T-cell (primary cell): Measurements from ENCODE around the gene FAM110D. TPM values are rescaled to one million over a fixed set of nuclear protein-coding genes. Genes with fewer than 3 reads are reported as not detected.
A peak's percentile ranks its signal among the peaks of the same experiment; 100 is the strongest.

ENCODE experiments used
- ATAC-seq, 4 experiments: fragments of 200-7000 bp in 3 of 4; fragments of 150-1000 bp in 1 of 4; cut with Tn5 transposase; replicated peaks in 1 of 4; 1 replicate in 3 of 4; 2 replicates in 1 of 4; pipeline ENCODE4 v1.10.0; 2021; ENCODE audit warnings: moderate library complexity in 3 of 4, mild to moderate bottlenecking in 2 of 4, moderate number of reproducible peaks in 1 of 4
- CTCF ChIA-PET, 2 donors: fragments of 300-600 bp; sonication (Branson Sonifier 250); formaldehyde crosslinking; loops; one replicate each; lab custom pipeline; 2022; ENCODE audit warnings: antibody characterized with exemption in 2 of 2; lab: Charles Lee
- POLR2A ChIA-PET, 2 donors: fragments of 300-600 bp; sonication (Branson Sonifier 250); formaldehyde crosslinking; loops; one replicate each; lab custom pipeline; 2022; ENCODE audit warnings: antibody characterized with exemption in 2 of 2; lab: Charles Lee
- DNase-seq, 35 experiments: peaks; one replicate each; pipeline versions ENCODE4 v3.0.0 to v3.0.0-alpha.2; 2013 to 2023
- H3K27ac ChIP-seq: one replicate; pipeline ENCODE4 v1.5.1; 2013; ENCODE audit warnings: low read length
- H3K27me3 ChIP-seq, 2 experiments: replicated peaks in 1 of 2; 1 replicate in 1 of 2; 2 replicates in 1 of 2; pipeline versions ENCODE4 v1.6.1 to v1.7.0; 2013; ENCODE audit warnings: low read length in 1 of 2, mixed read lengths in 1 of 2; ENCODE audit not compliant: control insufficient read depth in 2 of 2, insufficient read depth in 2 of 2; ENCODE audit errors: extremely low read depth in 1 of 2
- H3K36me3 ChIP-seq, 2 donors: 1 replicate in 1 of 2; 2 replicates in 1 of 2; pipeline versions ENCODE4 v1.6.1 to v1.7.0; 2013; ENCODE audit warnings: low read length in 1 of 2; ENCODE audit not compliant: control insufficient read depth in 2 of 2, insufficient read depth in 1 of 2; ENCODE audit errors: extremely low read depth in 1 of 2
- H3K4me1 ChIP-seq, 2 experiments: 1 replicate in 1 of 2; 2 replicates in 1 of 2; pipeline versions ENCODE4 v1.6.1 to v1.7.0; 2013; ENCODE audit warnings: low read length in 2 of 2, mixed read lengths in 1 of 2; ENCODE audit not compliant: insufficient read depth in 2 of 2, control insufficient read depth in 1 of 2; ENCODE audit errors: extremely low read depth in 1 of 2
- H3K4me3 ChIP-seq, 2 donors: 1 replicate in 1 of 2; 2 replicates in 1 of 2; pipeline versions ENCODE4 v1.5.1 to v1.7.0; 2013; ENCODE audit warnings: mild to moderate bottlenecking in 2 of 2, low read length in 1 of 2, moderate library complexity in 1 of 2; ENCODE audit not compliant: control insufficient read depth in 1 of 2; ENCODE audit errors: extremely low read depth in 1 of 2
- H3K9me3 ChIP-seq: 2 replicates; pipeline ENCODE4 v1.7.0; 2013
- H3K27ac Mint-ChIP-seq, 2 donors: one replicate each; pipeline ENCODE4 v1.8.0; 2020 to 2021; ENCODE audit warnings: mild to moderate bottlenecking in 2 of 2, mixed read lengths in 2 of 2
- H3K27me3 Mint-ChIP-seq, 2 donors: one replicate each; pipeline ENCODE4 v1.8.0; 2021 to 2022; ENCODE audit warnings: mixed read lengths in 2 of 2
- H3K36me3 Mint-ChIP-seq: one replicate; pipeline ENCODE4 v1.8.0; 2021; ENCODE audit warnings: mixed read lengths
- H3K4me1 Mint-ChIP-seq, 3 donors: one replicate each; pipeline ENCODE4 v1.8.0; 2020 to 2022; ENCODE audit warnings: mixed read lengths in 3 of 3, mild to moderate bottlenecking in 1 of 3
- H3K4me3 Mint-ChIP-seq, 3 donors: one replicate each; pipeline ENCODE4 v1.8.0; 2020 to 2022; ENCODE audit warnings: mild to moderate bottlenecking in 3 of 3, mixed read lengths in 3 of 3, moderate library complexity in 3 of 3
- H3K9me3 Mint-ChIP-seq, 3 donors: one replicate each; pipeline ENCODE4 v1.8.0; 2020 to 2022; ENCODE audit warnings: mixed read lengths in 3 of 3
- WGBS: methylation state at CpG from one replicate; pipeline ENCODE4 v1.1.5; 2013; ENCODE audit warnings: missing lambda C conversion rate; ENCODE audit not compliant: insufficient coverage; 5-methylcytosine and 5-hydroxymethylcytosine counted together
- total RNA-seq, 35 experiments: library from RNA in 6 of 35; stranded (reverse) in 6 of 35; fragments of 120-200 nt in 1 of 35; gene quantifications; one replicate each; pipeline versions ENCODE4 v1.2.1 to v1.2.4 and lab custom pipeline; 2013 to 2026

The FAM110D gene
- total RNA-seq (under 1 TPM in 1 of 5 donors, not detected in 4; 0.09 TPM), total RNA-seq (lab: John Stamatoyannopoulos, UW) (0 to 0.21 (median 0) reads per million in 29 experiments)
- 0.06 TPM for total RNA-seq (2013)

DNA sequence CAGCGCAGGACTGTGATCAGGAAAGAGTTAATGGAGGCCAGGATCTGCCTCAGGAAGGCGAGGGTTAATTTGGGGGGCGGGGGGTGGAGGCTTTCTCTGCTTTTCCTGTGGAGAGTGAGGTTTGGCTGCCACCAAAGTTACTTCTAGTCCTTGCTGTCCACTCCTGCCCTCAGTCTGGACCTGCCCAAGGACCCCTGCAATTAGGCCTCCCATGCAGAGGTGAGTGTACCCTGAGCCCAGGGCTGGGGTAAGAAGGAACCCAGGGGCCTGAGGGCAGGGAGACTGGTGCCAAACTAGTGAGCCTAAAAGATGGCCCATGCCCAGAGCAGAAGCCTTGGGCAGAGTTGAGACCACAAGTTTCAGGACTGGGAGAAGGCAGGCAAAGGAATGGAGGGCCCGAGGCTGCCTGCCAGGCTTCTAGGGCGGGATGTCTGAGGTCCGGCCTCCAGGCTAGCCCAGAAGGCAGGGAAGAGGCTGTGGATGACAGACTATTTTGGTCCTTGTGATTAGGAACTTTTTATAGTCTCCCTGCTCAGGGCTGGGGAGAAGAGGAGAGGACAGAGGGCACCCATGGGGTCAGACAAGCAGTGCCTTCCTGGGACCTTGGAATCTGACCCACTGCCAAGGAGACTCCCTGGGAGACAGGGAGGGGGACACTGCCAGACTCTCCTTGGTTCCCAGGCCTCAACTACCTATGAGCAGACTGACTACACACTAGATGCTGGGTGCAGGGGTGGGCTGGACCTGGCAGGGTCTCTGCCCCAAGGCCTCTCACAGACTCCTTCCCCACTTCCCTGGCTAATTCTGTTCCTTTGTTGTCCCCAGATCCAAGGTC, at the start of gene FAM110D:
TSS of gene FAM110D (plus strand) at position 172 of the 835 bp plus-strand sequence. CDS start 2,213 bp downstream, outside the sequence.
- no peaks in the 10 kb centered on the region for H3K36me3 Mint-ChIP-seq
- Histone ChIP-seq H3K27ac (no peak within 1 kb of the TSS), H3K36me3 (no peaks in the 10 kb centered on the region), H3K27me3 (peaks cover 4 to 94% of the 10 kb centered on the region in 2 experiments), H3K4me1 (peaks cover 0 to 24% of the 10 kb centered on the region in 2 experiments), H3K4me3 (no peak within 1 kb of the TSS), H3K9me3 (no peaks in the 10 kb centered on the region)
- peaks cover 5 to 14% (median 13%) of the 10 kb centered on the region in 3 donors for H3K4me1 Mint-ChIP-seq
- ChIA-PET CTCF (no interaction called here), POLR2A (no interaction called here)
- H3K9me3 Mint-ChIP-seq: no peaks in the 10 kb centered on the region
- peak within 1 kb of the TSS in 1 of 2 donors; percentile 48 for H3K27ac Mint-ChIP-seq
- peaks cover 18 to 49% of the 10 kb centered on the region in 2 donors for H3K27me3 Mint-ChIP-seq
- ATAC-seq (no peak), DNase-seq (no peak)
- H3K4me3 Mint-ChIP-seq: peak within 1 kb of the TSS in 1 of 3 donors; percentile 42
- WGBS: 74% methylated on average over 6 of the region's 6 CpGs

DNA sequence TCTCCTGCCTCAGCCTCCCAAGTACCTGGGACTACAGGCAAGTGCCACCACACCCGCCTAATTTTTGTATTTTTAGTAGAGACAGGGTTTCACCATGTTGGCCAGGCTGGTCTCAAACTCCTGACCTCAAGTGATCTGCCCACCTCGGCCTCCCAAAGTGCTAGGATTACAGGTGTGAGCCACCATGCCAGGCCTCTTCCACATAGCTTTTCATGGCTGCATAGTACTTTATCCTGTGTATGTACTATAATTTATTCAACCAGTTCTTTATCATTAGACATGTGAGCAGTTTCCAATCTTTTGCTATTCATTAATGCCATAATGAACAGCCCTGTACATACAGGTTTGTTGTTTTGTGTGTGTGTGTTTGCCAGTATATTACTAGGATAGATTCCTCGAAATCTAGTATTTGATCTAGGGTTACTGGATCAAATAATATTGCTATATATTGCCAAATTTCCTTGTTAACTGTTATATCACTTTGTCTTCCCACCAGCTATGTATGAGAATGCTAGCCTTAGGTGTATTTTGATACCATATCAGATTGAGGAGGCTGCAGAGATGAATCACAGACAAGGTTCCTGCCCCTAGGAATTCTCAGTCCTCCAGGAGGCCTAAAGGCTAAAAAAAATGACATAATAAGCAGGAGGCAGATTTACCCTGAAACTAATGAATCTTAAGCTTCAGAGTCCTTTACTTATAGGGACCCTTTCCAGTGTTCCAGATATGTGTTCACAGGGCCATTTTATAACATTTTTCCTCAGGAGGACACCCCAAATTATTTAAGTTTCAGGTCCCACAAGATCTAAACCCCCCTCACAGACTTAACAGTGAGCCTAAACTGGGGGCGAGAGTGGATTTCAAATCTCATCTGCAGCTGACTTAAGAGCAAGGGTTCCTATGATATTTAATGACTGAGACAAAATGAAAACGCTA, 49.4 kb upstream of the FAM110D start:
- no peaks in the 10 kb centered on the region for H3K9me3 ChIP-seq
- Mint-ChIP-seq H3K4me1 (peaks cover 31 to 40% (median 36%) of the 10 kb centered on the region in 3 donors), H3K4me3 (peak overlapping the region; percentile 85 to 95 (median 88)), H3K27me3 (no peaks in the 10 kb centered on the region), H3K36me3 (peaks cover 5% of the 10 kb centered on the region), H3K27ac (peak overlapping the region in 1 of 2 donors; percentile 94), H3K9me3 (no peaks in the 10 kb centered on the region)
- 100% methylated on average over 1 of the region's 5 CpGs for WGBS
- H3K36me3 ChIP-seq: peaks cover 0 to 5% of the 10 kb centered on the region in 2 donors
- ChIA-PET POLR2A (interaction anchor here in 1 of 2 donors (0.6 to 0.7 kb wide), 2 partner anchors 29 to 249 kb away, joined by 3 to 4 read pairs; no protein-coding TSS in a partner anchor), CTCF (interaction anchor here (0.6 to 1.0 kb wide), 4 partner anchors 17 to 322 kb away, joined by 3 to 4 read pairs (median 4); partner anchors contain the start of genes DHDDS (in 1 of the 2) and ZNF593OS (in 1 of the 2))
- no peaks in the 10 kb centered on the region for H3K27me3 ChIP-seq
- DNase-seq (no peak), ATAC-seq (no peak)
- H3K4me1 ChIP-seq: peaks cover 7 to 16% of the 10 kb centered on the region in 2 experiments
- no peak overlapping the region for H3K27ac ChIP-seq
- H3K4me3 ChIP-seq: no peak overlapping the region

DNA sequence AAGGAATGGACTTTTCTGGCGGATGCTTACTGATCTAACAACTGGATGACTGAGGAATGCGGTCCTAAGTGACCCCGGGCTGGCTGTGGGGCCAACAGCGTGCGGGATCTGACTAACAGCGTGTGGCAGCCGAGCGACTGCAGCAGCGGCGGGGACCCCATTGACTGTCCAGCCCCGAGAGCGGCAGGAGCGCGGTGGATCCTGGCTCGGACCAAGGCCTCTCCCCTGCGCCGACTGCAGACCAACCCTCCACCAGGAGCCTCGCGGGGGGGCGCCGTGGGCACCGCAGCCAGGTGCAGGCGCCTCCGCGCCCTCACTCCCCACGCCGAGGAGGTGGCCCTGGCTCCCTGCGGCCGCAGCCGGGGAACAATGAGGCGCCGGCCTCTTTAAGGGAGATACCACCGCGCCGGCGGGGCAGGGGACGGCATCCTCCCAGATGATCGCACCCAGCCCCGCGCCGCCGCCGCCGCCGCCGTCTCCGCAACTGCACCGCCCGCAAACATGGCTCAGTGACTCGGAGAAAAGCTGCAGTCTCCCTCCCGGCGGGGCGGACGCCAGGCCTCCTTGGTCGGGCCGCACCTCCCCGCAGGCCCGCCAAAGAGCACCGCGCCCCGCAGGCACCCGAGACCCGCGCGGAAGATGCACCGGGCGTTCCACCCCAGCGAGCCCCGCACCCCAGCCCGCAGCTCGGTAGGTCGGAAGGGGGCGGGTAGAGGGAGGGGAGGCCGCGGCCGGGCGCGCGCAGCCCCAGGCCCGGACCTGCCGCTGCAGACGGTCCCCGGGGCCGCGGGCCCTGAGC, 47.9 kb upstream of the FAM110D start:
- Mint-ChIP-seq H3K27ac (peak overlapping the region; percentile 89 to 94), H3K4me3 (peak overlapping the region; percentile 85 to 95 (median 88)), H3K36me3 (peaks cover 8% of the 10 kb centered on the region), H3K9me3 (no peaks in the 10 kb centered on the region), H3K4me1 (peaks cover 26 to 39% (median 36%) of the 10 kb centered on the region in 3 donors), H3K27me3 (no peaks in the 10 kb centered on the region)
- POLR2A ChIA-PET: interaction anchor here in 1 of 2 donors (0.6 to 1.9 kb wide), 2 partner anchors 12 to 16 kb away, joined by 5 to 11 read pairs; no protein-coding TSS in a partner anchor
- peaks cover 7 to 16% of the 10 kb centered on the region in 2 experiments for H3K4me1 ChIP-seq
- WGBS: 1% methylated on average over 85 of the region's 85 CpGs
- H3K9me3 ChIP-seq: no peaks in the 10 kb centered on the region
- ATAC-seq (peak; percentile 63 to 66 (median 63)), DNase-seq (peak; percentile 47 to 84 (median 69))
- no peaks in the 10 kb centered on the region for H3K27me3 ChIP-seq
- H3K27ac ChIP-seq: peak overlapping the region; percentile 34
- peaks cover 0 to 17% of the 10 kb centered on the region in 2 donors for H3K36me3 ChIP-seq
- H3K4me3 ChIP-seq: peak overlapping the region; percentile 62
- CTCF ChIA-PET: interaction anchor here in 1 of 2 donors (0.8 to 1.0 kb wide), 3 partner anchors 15 to 123 kb away, joined by 3 to 4 read pairs (median 4); partner anchors contain the start of gene CEP85

DNA sequence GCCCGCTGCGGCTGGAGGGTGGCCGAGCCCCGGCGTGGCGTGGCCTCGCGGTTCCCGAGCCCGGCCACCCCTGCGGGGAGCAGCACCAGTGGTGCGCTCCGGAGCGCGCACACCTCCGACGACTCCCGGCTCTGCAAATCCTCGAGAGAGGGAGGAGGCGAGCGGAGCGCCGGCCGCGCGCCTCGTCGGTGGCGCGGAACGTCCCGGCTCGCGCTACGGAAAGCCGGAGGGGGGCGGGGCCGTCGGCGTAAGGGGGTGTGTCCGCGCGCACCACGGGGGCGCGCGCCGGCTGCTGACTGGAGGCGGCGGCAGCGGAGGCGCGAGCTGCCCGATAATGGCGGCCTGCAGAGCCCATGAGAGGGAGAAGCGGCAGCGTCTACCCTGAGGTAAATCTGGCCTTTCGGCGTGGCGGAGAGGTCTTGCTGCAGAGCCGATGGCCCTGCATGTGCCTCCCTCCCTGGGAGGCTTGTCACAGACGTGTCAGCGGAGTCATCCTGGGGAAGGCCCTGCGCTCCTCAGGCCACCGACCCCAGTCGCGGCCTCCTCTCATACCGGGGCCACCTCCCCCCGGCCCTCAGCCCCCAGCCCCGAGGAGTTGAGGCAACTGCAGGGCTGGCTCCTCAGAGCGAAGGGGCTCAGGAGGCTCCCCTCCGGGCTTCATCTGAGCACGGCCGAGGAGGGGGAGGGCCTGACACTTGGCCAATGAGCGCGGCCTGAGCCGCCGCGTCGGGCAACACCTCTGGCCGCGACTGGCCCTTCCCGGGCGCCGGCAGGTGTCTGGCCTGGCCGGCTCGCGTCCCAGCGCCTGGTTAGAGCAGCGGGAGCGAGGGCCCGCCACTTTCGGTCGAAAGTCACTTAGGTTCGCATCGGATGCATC, 47.1 kb upstream of the FAM110D start, which contains the start of gene PDIK1L:
TSS of gene PDIK1L (plus strand) at position 295 of the 877 bp plus-strand sequence. CDS start 2,485 bp downstream, outside the sequence.
- peak; percentile 89 to 98 (median 94) for DNase-seq
- WGBS: under 1% methylated on average over 96 of the region's 96 CpGs
- POLR2A ChIA-PET: interaction anchor here in 1 of 2 donors (1.9 kb wide), 1 partner anchor 15 kb away, joined by 11 read pairs; no protein-coding TSS in a partner anchor
- peaks cover 26 to 39% (median 36%) of the 10 kb centered on the region in 3 donors for H3K4me1 Mint-ChIP-seq
- peak; percentile 86 to 89 (median 88) for ATAC-seq
- no peaks in the 10 kb centered on the region for H3K9me3 Mint-ChIP-seq
- Histone ChIP-seq H3K27ac (peak within 1 kb of the TSS; percentile 34), H3K4me1 (peaks cover 7 to 16% of the 10 kb centered on the region in 2 experiments), H3K27me3 (no peaks in the 10 kb centered on the region), H3K4me3 (peak within 1 kb of the TSS; percentile 87 to 99), H3K9me3 (no peaks in the 10 kb centered on the region), H3K36me3 (peaks cover 0 to 18% of the 10 kb centered on the region in 2 donors)
- H3K36me3 Mint-ChIP-seq: peaks cover 8% of the 10 kb centered on the region
- CTCF ChIA-PET: interaction anchor here in 1 of 2 donors (0.8 to 1.5 kb wide), 3 partner anchors 15 to 123 kb away, joined by 3 to 6 read pairs (median 4); partner anchors contain the start of gene CEP85
- H3K27ac Mint-ChIP-seq: peak within 1 kb of the TSS; percentile 90 to 94
- no peaks in the 10 kb centered on the region for H3K27me3 Mint-ChIP-seq
- H3K4me3 Mint-ChIP-seq: peak within 1 kb of the TSS; percentile 85 to 95 (median 91)
